Osteocyte (in vitro differentiated cells): Measurements from ENCODE around the gene STAP2. TPM values are rescaled to one million over a fixed set of nuclear protein-coding genes. Genes with fewer than 3 reads are reported as not detected.

Source experiments
- DNase-seq: peaks from one replicate; pipeline ENCODE4 v3.0.0; 2021; ENCODE audit warnings: mixed read lengths; ENCODE audit not compliant: unreplicated experiment; ENCODE audit errors: extremely low spot score
- H3K27ac Mint-ChIP-seq: one replicate; pipeline ENCODE4 v1.8.0; 2021; ENCODE audit warnings: mild to moderate bottlenecking, mixed read lengths; ENCODE audit not compliant: unreplicated experiment
- H3K27me3 Mint-ChIP-seq: one replicate; pipeline ENCODE4 v1.8.0; 2021; ENCODE audit warnings: mixed read lengths; ENCODE audit not compliant: unreplicated experiment
- H3K36me3 Mint-ChIP-seq: one replicate; pipeline ENCODE4 v1.8.0; 2021; ENCODE audit warnings: mixed read lengths; ENCODE audit not compliant: unreplicated experiment
- H3K4me1 Mint-ChIP-seq: one replicate; pipeline ENCODE4 v1.8.0; 2021; ENCODE audit warnings: mixed read lengths; ENCODE audit not compliant: unreplicated experiment
- H3K4me3 Mint-ChIP-seq: one replicate; pipeline ENCODE4 v1.8.0; 2021; ENCODE audit warnings: mild to moderate bottlenecking, moderate library complexity, mixed read lengths; ENCODE audit not compliant: unreplicated experiment
- H3K9me3 Mint-ChIP-seq: one replicate; pipeline ENCODE4 v1.8.0; 2021; ENCODE audit warnings: mixed read lengths; ENCODE audit not compliant: unreplicated experiment
- CTCF ChIP-seq: fragments of 200-600 bp; sonication (generic); IDR thresholded peaks from 2 replicates; pipeline ENCODE4 v1.5.0; 2021; ENCODE audit warnings: antibody characterized with exemption, mild to moderate bottlenecking, moderate library complexity
- total RNA-seq: library from RNA; stranded (reverse); gene quantifications from 2 replicates; pipeline ENCODE4 v1.2.1, GENCODE V29; 2021

The STAP2 gene
- total RNA-seq, 1 donor from 2014 or later, result 2.7 TPM

- Mint-ChIP-seq H3K36me3 (no peaks in the 10 kb centered on the region), H3K9me3 (peaks cover 10% of the 10 kb centered on the region), H3K27ac (no peak overlapping the region), H3K4me1 (peaks cover 18% of the 10 kb centered on the region), H3K4me3 (no peak overlapping the region), H3K27me3 (peaks cover 8% of the 10 kb centered on the region)
- TF ChIP-seq CTCF, result no peak
- DNase-seq, result no peak
Measured at GRCh38 chr19:4323692-4324091, 14.9 kb downstream of the STAP2 start.

- TF ChIP-seq CTCF, result no peak
- Mint-ChIP-seq H3K27me3 (peaks cover 8% of the 10 kb centered on the region), H3K4me3 (no peak overlapping the region), H3K9me3 (peaks cover 10% of the 10 kb centered on the region), H3K4me1 (peaks cover 15% of the 10 kb centered on the region), H3K27ac (no peak overlapping the region), H3K36me3 (peaks cover 3% of the 10 kb centered on the region)
- DNase-seq, result no peak
Measured at GRCh38 chr19:4322942-4323665, 15.5 kb downstream of the STAP2 start.

GRCh38 chr19:4320419-4320818, 18.2 kb downstream of the STAP2 start:
- TF ChIP-seq CTCF, result no peak
- H3K27me3 Mint-ChIP-seq, result no peaks in the 10 kb centered on the region
- no peak for DNase-seq

GRCh38 chr19:4319067-4319718, 19.4 kb downstream of the STAP2 start:
- H3K36me3 Mint-ChIP-seq, result peaks cover 5% of the 10 kb centered on the region
- no peak overlapping the region for H3K4me3 Mint-ChIP-seq
- H3K27ac Mint-ChIP-seq, result no peak overlapping the region
- no peaks in the 10 kb centered on the region for H3K27me3 Mint-ChIP-seq
- DNase-seq, result no peak
- H3K9me3 Mint-ChIP-seq, result peaks cover 10% of the 10 kb centered on the region
- no peak for TF ChIP-seq CTCF
- no peaks in the 10 kb centered on the region for H3K4me1 Mint-ChIP-seq

More at GRCh38 chr19:4320419-4320818, 18.2 kb downstream of the STAP2 start:
- peaks cover 10% of the 10 kb centered on the region for H3K9me3 Mint-ChIP-seq
- no peak overlapping the region for H3K27ac Mint-ChIP-seq
- H3K36me3 Mint-ChIP-seq, result peaks cover 5% of the 10 kb centered on the region
- no peak overlapping the region for H3K4me3 Mint-ChIP-seq
- H3K4me1 Mint-ChIP-seq, result no peaks in the 10 kb centered on the region

- no peak for TF ChIP-seq CTCF
- Mint-ChIP-seq H3K9me3 (peaks cover 10% of the 10 kb centered on the region), H3K36me3 (peaks cover 5% of the 10 kb centered on the region), H3K4me1 (no peaks in the 10 kb centered on the region), H3K27me3 (no peaks in the 10 kb centered on the region), H3K4me3 (no peak overlapping the region), H3K27ac (no peak overlapping the region)
- no peak for DNase-seq
Measured at GRCh38 chr19:4318460-4318859, 20.2 kb downstream of the STAP2 start.
